ENCODE results near the gene CXCL3.

GRCh38 chr4:74005528-74005927 lies 33.0 kb downstream of the CXCL3 start:
- no peak for TF ChIP-seq CTCF (conservative IDR thresholded peaks at IDR 0.05; ENCODE audit: low read length)
- no peak for TF ChIP-seq EZH2phosphoT487 (IDR thresholded peaks at IDR 0.05; ENCODE audit: borderline replicate concordance, low read depth, low read length)
